Mucosa of descending colon (tissue), 3 donors: ENCODE measurements around the gene THSD8. TPM values are rescaled to one million over a fixed set of nuclear protein-coding genes. Genes with fewer than 3 reads are reported as not detected.
"Not testable (repeated sequence)": the region's sequence is repeated elsewhere in the genome, so short reads cannot be mapped to it uniquely, and the experiment has no call there.

Experiments
- ATAC-seq: fragments of 200-7000 bp; cut with Tn5 transposase; one replicate; pipeline ENCODE4 v1.9.1; 2020; ENCODE audit warnings: mild to moderate bottlenecking, moderate library complexity
- DNase-seq, 3 donors: peaks; one replicate each; pipeline ENCODE4 v3.0.0-alpha.2; 2020
- H3K36me3 ChIP-seq: fragments of 200-600 bp; one replicate; pipeline ENCODE4 v1.8.0; 2021; ENCODE audit warnings: low read depth, mild to moderate bottlenecking
- H3K4me1 ChIP-seq: fragments of 200-600 bp; one replicate; pipeline ENCODE4 v1.8.0; 2021; ENCODE audit warnings: low read depth, mild to moderate bottlenecking
- H3K4me3 ChIP-seq: fragments of 200-600 bp; one replicate; pipeline ENCODE4 v1.8.0; 2021; ENCODE audit warnings: mild to moderate bottlenecking
- H3K9me3 ChIP-seq: fragments of 200-600 bp; one replicate; pipeline ENCODE4 v1.8.0; 2021; ENCODE audit warnings: mild to moderate bottlenecking
- intact Hi-C, 2 donors: fragments of 100-400 bp; cut with DNase I in 1 of 2; cut with micrococcal nuclease in 1 of 2; formaldehyde crosslinking; loops; one replicate each; pipeline versions ENCODE4 v1.11.0 to v1.11.1; 2022; cut with DNase I, micrococcal nuclease
- total RNA-seq, 3 donors: library from RNA; stranded (reverse); fragmentation: NEBNext Ultra II Directional in 2 of 3; extraction: Animal tissue kit (Norgen Biotek cat#: 25700) in 2 of 3; gene quantifications; one replicate each; pipeline versions ENCODE4 v1.2.1 to v1.2.4, GENCODE V29; 2021 to 2023
- TF ChIP-seq, protein P1 (sequence below): fragments of 200-600 bp; IDR thresholded peaks from one replicate; pipeline ENCODE4 v1.8.0; 2022; ENCODE audit warnings: antibody characterized with exemption, mild to moderate bottlenecking
- donor health status: DM: no; HTN: no; CAD: no; lungs with moderate emphysema.
- donor health status: DM: no; HTN: no; CAD: no.
- donor health status: DM: no; HTN: yes; CAD: no.

Gene THSD8
- total RNA-seq, 3 donors from 2014 or later, result 1.5 to 10.4 (median 2.7) TPM

DNA sequence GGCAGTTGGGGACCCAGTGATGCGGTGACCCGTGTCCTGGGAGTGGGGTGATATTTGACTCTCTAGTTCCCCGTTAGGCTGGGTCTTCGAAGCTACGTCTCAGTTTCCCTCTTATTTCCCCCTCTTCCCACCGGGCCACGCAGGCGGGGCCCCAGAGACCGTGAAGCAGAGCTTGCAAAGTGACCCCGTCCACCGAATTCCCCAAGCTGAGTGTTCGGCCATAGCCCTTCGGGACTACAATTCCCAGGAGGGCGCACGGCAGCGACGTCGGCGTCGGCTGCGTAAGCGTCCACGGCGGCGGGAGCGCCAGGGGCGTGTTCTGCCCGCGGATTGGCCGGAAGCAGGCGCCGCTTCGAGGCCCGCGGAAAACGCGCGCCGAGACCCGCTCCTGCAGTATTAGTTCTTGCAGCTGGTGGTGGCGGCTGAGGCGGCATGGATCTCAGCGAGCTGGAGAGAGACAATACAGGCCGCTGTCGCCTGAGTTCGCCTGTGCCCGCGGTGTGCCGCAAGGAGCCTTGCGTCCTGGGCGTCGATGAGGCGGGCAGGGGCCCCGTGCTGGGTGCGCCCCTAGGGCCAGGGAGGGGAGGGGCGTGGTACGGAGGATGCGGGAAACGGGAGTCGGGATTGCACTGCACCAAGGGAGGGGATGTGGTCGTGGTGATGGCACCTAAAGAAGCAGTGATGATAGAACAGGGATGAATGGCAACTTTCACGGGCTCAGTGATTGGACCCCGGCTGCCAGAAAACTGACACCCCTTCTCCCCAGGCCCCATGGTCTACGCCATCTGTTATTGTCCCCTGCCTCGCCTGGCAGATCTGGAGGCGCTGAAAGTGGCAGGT, 4.6 kb downstream of the THSD8 start, which contains the start of gene RNASEH2A:
TSS of gene RNASEH2A (plus strand) at position 343 of the 840 bp plus-strand sequence. CDS start at position 433, 90 bp downstream.
- DNase-seq (peak; percentile 93), ATAC-seq (peak; percentile 87)
- intact Hi-C loops, result no loop called here
- peak within 1 kb of the TSS; percentile 20 for H3K4me3 ChIP-seq
- H3K36me3 ChIP-seq, result no peaks in the 10 kb centered on the region
- TF ChIP-seq, protein P1, sequence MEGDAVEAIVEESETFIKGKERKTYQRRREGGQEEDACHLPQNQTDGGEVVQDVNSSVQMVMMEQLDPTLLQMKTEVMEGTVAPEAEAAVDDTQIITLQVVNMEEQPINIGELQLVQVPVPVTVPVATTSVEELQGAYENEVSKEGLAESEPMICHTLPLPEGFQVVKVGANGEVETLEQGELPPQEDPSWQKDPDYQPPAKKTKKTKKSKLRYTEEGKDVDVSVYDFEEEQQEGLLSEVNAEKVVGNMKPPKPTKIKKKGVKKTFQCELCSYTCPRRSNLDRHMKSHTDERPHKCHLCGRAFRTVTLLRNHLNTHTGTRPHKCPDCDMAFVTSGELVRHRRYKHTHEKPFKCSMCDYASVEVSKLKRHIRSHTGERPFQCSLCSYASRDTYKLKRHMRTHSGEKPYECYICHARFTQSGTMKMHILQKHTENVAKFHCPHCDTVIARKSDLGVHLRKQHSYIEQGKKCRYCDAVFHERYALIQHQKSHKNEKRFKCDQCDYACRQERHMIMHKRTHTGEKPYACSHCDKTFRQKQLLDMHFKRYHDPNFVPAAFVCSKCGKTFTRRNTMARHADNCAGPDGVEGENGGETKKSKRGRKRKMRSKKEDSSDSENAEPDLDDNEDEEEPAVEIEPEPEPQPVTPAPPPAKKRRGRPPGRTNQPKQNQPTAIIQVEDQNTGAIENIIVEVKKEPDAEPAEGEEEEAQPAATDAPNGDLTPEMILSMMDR, result no peak
- no peaks in the 10 kb centered on the region for H3K9me3 ChIP-seq
- peaks cover 8% of the 10 kb centered on the region for H3K4me1 ChIP-seq

DNA sequence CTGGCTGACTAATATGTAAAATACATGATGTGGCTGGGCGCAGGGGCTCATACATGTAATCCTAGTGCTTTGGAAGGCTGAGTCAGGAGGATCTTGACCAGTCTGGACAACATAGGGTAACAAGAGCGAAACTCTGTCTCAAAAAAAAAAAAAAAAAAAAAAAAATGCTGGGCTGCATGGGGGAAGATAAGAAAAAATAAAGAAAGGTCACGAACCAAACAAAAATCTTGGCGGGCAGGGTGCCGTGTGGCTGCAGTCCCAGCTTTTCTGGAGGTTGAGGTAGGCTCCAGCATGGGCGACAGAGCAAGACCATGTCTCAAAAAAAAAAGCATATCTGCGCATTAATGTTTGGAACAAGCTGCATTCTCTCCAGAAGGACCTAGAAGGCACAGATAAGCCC, 13.2 kb downstream of the THSD8 start:
- H3K4me1 ChIP-seq, result no peaks in the 10 kb centered on the region
- no peak overlapping the region for H3K4me3 ChIP-seq
- H3K9me3 ChIP-seq, result no peaks in the 10 kb centered on the region
- intact Hi-C loops, result no loop called here
- TF ChIP-seq, protein P1, result no peak
- no peak for ATAC-seq
- no peak for DNase-seq
- H3K36me3 ChIP-seq, result no peaks in the 10 kb centered on the region

DNA sequence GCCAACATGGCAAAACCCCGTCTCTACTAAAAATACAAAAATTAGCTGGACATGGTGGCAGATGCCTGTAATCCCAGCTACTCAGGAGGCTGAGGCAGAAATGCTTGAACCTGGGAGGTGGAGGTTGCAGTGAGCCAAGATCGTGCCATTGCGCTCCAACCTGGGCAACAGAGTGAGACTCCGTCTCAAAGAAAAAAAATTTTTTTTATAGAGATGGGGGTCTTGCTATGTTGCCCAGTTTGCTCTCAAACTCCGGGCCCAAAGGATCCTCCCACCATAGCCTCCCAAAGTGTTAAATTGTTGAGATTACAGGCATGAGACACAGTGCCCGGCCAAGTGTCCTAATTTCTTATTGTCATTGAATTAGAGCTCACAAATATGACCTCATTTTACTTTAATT, 15.3 kb downstream of the THSD8 start:
- intact Hi-C loops, H3K9me3 ChIP-seq, ATAC-seq, DNase-seq, H3K4me3 ChIP-seq, H3K36me3 ChIP-seq, H3K4me1 ChIP-seq: not testable (repeated sequence)

DNA sequence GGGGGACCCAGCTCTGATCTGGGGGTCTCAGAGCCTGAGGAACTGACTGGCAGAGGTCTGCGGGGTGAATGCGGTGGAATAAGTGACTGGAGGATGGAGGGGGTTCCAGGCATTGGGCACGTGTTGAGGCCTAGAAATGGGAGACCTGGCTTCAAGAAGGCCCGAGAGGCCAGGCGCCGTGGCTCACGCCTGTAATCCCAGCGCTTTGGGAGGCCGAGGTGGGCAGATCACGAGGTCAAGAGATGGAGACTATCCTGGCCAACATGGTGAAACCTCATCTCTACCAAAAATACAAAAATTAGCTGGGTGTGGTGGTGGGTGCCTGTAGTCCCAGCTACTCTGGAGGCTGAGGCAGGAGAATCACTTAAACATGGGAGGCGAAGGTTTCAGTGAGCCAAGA, 15.9 kb downstream of the THSD8 start:
- H3K36me3 ChIP-seq, DNase-seq, ATAC-seq, H3K9me3 ChIP-seq, intact Hi-C loops, H3K4me1 ChIP-seq, H3K4me3 ChIP-seq: not testable (repeated sequence)

DNA sequence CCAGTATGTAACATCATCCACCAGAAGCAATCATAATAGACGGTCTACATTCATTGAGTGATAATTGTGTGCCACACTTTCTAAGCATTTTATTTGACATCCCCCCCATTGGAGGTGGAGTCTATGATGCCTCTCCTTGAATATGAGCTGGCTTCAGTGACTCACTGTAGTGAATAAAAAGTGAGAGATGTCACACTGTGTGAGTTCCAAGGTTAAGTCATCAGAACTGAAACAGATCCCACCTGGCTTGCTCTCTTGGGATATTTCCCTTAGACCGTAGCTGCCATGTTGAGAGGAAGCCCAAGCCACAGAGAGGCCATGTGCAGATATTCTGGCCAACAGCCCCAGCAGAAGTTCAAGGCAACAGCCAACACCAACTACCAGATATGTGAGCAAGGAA, 19.9 kb downstream of the THSD8 start:
- Histone ChIP-seq H3K4me3 (no peak overlapping the region), H3K9me3 (no peaks in the 10 kb centered on the region), H3K4me1 (no peaks in the 10 kb centered on the region), H3K36me3 (no peaks in the 10 kb centered on the region)
- DNase-seq, result no peak
- intact Hi-C loops, result no loop called here
- TF ChIP-seq, protein P1, result no peak
- ATAC-seq, result no peak

DNA sequence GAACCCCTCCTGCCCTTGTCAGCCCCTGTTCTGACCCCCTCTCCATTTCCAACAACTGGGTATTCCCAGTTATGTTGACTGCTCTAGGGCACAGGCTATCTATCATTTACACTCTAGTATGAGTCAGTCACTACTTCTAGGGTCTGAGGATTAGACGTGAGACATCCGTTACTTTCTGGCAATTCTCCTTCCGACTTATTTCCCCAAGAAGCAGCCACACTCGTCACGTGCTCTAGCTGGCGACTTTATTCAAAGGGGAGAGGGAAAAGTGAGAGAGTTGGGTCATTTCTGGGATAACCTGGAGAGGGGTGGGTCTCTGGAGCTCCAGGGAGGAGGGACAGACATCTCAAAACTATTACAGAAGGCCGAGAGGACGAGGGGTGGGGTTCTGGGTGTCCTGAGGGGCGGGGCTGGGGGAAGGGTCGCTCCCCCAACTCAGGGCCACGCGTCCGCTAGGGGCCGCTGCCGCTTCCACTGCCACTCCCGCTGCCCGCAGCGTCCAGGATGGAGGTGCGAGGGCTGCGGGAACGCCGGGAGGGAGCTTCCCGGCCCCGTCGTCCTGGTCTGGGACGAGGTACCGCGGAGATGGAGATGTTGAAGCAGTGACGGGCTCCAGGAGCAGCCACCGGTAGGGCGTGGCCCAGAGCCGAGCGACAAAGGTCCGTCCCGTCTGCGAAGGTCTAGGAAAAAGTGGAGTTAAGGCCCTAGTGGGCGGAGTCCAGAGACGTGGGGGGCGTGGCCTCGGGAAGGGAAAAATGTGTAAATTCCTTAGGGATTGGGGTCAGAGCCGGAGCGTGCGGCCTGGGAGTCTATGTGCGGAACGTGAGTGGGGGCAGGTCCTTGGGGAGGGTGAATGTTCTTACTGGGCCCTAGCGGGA, 23.6 kb downstream of the THSD8 start:
- Histone ChIP-seq H3K36me3 (no peaks in the 10 kb centered on the region), H3K4me3 (no peak overlapping the region), H3K4me1 (peaks cover 3% of the 10 kb centered on the region), H3K9me3 (no peaks in the 10 kb centered on the region)
- TF ChIP-seq, protein P1, result peak; percentile 16
- intact Hi-C loops, result no loop called here
- peak in 1 of 3 donors; percentile 48 for DNase-seq
- ATAC-seq, result peak; percentile 61
